ENCODE measurements around the gene PKMYT1. TPM values are rescaled to one million over a fixed set of nuclear protein-coding genes. Genes with fewer than 3 reads are reported as not detected.

Gene PKMYT1
- total RNA-seq (2012; rRNA removed) (1.8 and 2.8 TPM in 2 replicates), polyA plus RNA-seq (2012; rRNA removed) (14.9 and 18.7 TPM in 2 replicates), Bru-seq, nascent RNA (percentile 32 among the genes with signal in this experiment), BruChase-seq, experiment 1, labeled RNA remaining after a 6-hour chase (percentile 33 among the genes with signal in this experiment), BruChase-seq, experiment 2, labeled RNA remaining after a 2-hour chase (percentile 31 among the genes with signal in this experiment)
- 17.0 and 20.3 TPM in 2 replicates for polyA plus RNA-seq (2012; cell fraction: cytosol; rRNA removed)
- 21.6 and 96.5 TPM in 2 replicates for polyA plus RNA-seq (2012; cell fraction: nucleus; rRNA removed; ENCODE audit: low replicate concordance)
- long read RNA-seq, partial matches to known transcripts: 5 of 11 reads
- long read RNA-seq, other reads (novel, unspliced or antisense): 3 of 11 reads

DNA sequence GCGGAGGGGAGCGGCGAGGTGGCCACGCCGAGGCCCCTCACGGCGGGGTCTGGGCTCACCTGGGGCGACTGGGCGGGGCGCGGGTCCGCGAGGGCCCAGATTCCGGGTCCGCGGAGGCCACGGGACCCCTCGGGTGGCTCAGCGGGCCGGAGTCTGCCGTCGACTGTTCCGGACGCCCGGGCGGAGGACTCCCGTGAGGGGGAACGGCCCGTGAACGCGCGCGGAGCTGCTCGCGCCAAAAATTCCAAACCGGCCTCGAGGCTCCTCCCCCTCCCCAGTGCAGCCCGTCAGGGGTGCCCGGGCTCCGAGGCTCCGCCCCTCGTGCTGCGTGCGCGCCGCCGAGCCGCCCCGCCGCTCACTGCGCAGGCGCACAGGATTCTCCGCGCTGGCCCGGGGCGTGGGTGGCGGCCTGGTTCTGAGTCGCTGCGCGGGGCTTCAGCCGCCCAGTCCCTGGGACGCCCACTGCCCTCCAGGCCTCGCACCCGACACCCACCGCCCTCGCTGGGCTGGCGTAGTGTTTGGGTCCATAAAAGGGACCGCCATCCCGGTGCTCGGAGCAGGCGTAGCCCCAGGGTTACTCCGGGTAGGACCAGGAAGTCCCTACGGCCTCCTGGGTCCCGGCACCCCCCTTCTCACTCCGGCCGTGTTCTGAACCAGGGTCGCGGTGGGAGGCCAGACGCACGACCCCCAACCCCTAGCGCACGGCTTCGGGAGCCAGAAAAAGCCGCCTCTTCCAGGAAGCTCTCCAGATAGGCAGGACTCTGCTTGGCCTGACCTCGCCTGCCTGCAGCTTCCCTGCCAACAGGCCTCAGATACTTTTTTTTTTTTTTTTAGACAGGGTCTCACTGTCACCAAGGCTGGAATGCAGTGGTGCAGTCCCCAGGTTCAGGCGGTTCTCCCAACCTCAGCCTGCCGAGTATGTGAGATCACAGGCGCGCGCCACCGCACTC is at the start of gene PKMYT1:
PKMYT1 (minus strand) TSS at position 220 of the 950 bp plus-strand sequence. CDS start 789 bp downstream, outside the sequence.
- DNase-seq: peak; percentile 73
- dilution Hi-C loops (cut with HindIII; ENCODE audit: low sequenced_read_pairs, unreplicated experiment): no loop called here

More for the DNA sequence above, at the start of gene PKMYT1:
- intact Hi-C loops (cut with micrococcal nuclease): no loop called here
- H2AK5ac ChIP-seq (ENCODE audit: low read depth, low read length): peak within 1 kb of the TSS; percentile 96
- peak within 1 kb of the TSS; percentile 99 for H3K14ac ChIP-seq (replicated peaks; ENCODE audit: low read depth, low read length)
- H3K27ac ChIP-seq (ENCODE audit: insufficient read depth, low read length): peak within 1 kb of the TSS; percentile 96
- H2BK20ac ChIP-seq (ENCODE audit: low read depth, low read length): no peak within 1 kb of the TSS
- BruUV-seq (replicated peaks): no TSS peak
- H2BK5ac ChIP-seq (ENCODE audit: low read depth, low read length, poor library complexity, severe bottlenecking): peak within 1 kb of the TSS; percentile 95
- peak within 1 kb of the TSS; percentile 94 for H3K9ac ChIP-seq (ENCODE audit: low read depth, low read length)
- H3K79me1 ChIP-seq (ENCODE audit: low read depth in 1 of 2, low read length in 2 of 2): peaks cover 14 to 22% of the 10 kb centered on the region in 2 experiments
- peak within 1 kb of the TSS; percentile 82; the same call in 1 of the 2 replicates for H3K56ac ChIP-seq (ENCODE audit: extremely low read depth, insufficient read depth, low read length)
- peak within 1 kb of the TSS; percentile 93 for H3K4me2 ChIP-seq (ENCODE audit: low read depth, low read length)
- peak within 1 kb of the TSS; percentile 94 for H3K4me3 ChIP-seq (ENCODE audit: insufficient read depth, low read depth, low read length)
- ChIA-PET POLR2A (ENCODE audit: unreplicated experiment) (interaction anchor here (0.6 to 0.7 kb wide), 2 partner anchors 15 to 260 kb away, joined by 3 to 6 read pairs; partner anchors contain the start of gene PRSS27), CTCF (interaction anchor here (0.6 kb wide), 1 partner anchor 567 kb away, joined by 3 read pairs; no protein-coding TSS in a partner anchor)
- H3K36me3 ChIP-seq (ENCODE audit: control insufficient read depth, insufficient read depth, low read length): no peaks in the 10 kb centered on the region
- peak within 1 kb of the TSS; percentile 95 for H3K18ac ChIP-seq (ENCODE audit: low read depth, low read length)
- in situ Hi-C loops (cut with MboI; ENCODE audit: low sequenced_read_pairs): no loop called here
- H3K4ac ChIP-seq (ENCODE audit: low read depth, low read length): peak within 1 kb of the TSS; percentile 99
- peak within 1 kb of the TSS; percentile 89 to 99 for H4K8ac ChIP-seq (ENCODE audit: low read depth in 2 of 2, low read length in 2 of 2)
- 11% methylated on average over 50 of the region's 91 CpGs; no CpG with 5 or more reads in 1 of the 2 experiments for WGBS, 2 experiments (ENCODE audit: extremely low coverage in 2 of 2, insufficient read length in 1 of 2)
- H3K9me1 ChIP-seq (ENCODE audit: insufficient read depth, low read length): 0 out of 2 replicates have a peak, but pooled peaks cover 4% of the 10 kb centered on the region
- H4K91ac ChIP-seq (ENCODE audit: insufficient read depth, low read depth, low read length): peak within 1 kb of the TSS; percentile 93
- H2AFZ ChIP-seq (replicated peaks; ENCODE audit: low read length, poor library complexity): peak within 1 kb of the TSS; percentile 98
- ATAC-seq (ENCODE audit: low read depth): peak; percentile 94
- no peak within 1 kb of the TSS for H2BK15ac ChIP-seq (ENCODE audit: low read depth, low read length)
- H4K5ac ChIP-seq (ENCODE audit: low read depth, low read length): peak within 1 kb of the TSS; percentile 99
- TF ChIP-seq, protein P1, sequence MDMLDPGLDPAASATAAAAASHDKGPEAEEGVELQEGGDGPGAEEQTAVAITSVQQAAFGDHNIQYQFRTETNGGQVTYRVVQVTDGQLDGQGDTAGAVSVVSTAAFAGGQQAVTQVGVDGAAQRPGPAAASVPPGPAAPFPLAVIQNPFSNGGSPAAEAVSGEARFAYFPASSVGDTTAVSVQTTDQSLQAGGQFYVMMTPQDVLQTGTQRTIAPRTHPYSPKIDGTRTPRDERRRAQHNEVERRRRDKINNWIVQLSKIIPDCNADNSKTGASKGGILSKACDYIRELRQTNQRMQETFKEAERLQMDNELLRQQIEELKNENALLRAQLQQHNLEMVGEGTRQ (IDR thresholded peaks at IDR 0.05; ENCODE audit: low read depth, low read length): peak; percentile 69
- TF ChIP-seq MXI1 (IDR thresholded peaks at IDR 0.05; ENCODE audit: borderline replicate concordance, low read depth, low read length) (peak; percentile 90), RCOR1 (IDR thresholded peaks at IDR 0.05; ENCODE audit: insufficient replicate concordance, low read length) (no peak), MAZ (IDR thresholded peaks at IDR 0.05; ENCODE audit: borderline replicate concordance, low read depth, low read length) (peak; percentile 46; the same call in 1 of the 2 replicates), POLR2A (IDR thresholded peaks at IDR 0.05; ENCODE audit: low read depth, low read length) (peak; percentile 82)
- H2BK120ac ChIP-seq (ENCODE audit: low read depth, low read length): peak within 1 kb of the TSS; percentile 64; the same call in 1 of the 2 replicates
- no peaks in the 10 kb centered on the region for H3K9me3 ChIP-seq (ENCODE audit: control insufficient read depth, insufficient read depth, low read length)
- no peaks in the 10 kb centered on the region for H3K27me3 ChIP-seq (ENCODE audit: control insufficient read depth, insufficient read depth, low read length)
- H3K23ac ChIP-seq (ENCODE audit: low read depth, low read length): peak within 1 kb of the TSS; percentile 92
- H4K20me1 ChIP-seq (ENCODE audit: insufficient read depth, low read length): no peaks in the 10 kb centered on the region
- peaks cover 6% of the 10 kb centered on the region for H3K4me1 ChIP-seq (ENCODE audit: control insufficient read depth, insufficient read depth, low read length)
- peak within 1 kb of the TSS; percentile 99 for H2AK9ac ChIP-seq (replicated peaks; ENCODE audit: low read depth, low read length, poor library complexity)
